HL-60/S4 treated with phorbol 12-myristate 13-acetate at 8.2 ng/mL for 4 days and 3 days (cell line): Measurements from ENCODE around the gene SDC4.

Source experiments
- in situ Hi-C: fragments of 300-500 bp; cut with MboI; formaldehyde crosslinking; loops from 2 replicates; pipeline ENCODE4 v1.15.0; 2022; ENCODE audit warnings: low sequenced_read_pairs

SDC4 gene

DNA sequence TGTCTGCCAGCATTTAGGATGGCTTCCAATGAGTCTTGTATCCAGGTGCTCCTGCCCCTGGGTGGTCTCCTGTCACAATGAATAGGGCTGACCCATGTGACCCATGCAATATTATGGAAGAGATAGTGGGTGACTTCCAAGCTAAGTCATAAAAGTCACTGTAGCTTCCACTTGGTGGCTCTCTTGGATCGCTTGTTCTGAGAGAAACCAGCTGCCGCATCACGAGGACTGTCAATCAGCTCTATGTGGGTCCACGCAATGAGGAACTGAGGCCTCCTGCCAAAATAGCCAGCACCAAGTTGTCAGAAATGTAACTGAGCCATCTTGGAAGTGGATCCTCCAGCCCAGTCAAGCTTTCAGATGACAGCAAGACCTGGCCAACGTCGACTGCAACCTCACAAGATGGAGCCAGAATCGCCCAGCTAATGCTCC is 25.3 kb downstream of the SDC4 start:
- in situ Hi-C loops: loop anchor here (10.0 to 25.0 kb wide), 2 partner anchors 112 to 439 kb away; no protein-coding TSS in a partner anchor

DNA sequence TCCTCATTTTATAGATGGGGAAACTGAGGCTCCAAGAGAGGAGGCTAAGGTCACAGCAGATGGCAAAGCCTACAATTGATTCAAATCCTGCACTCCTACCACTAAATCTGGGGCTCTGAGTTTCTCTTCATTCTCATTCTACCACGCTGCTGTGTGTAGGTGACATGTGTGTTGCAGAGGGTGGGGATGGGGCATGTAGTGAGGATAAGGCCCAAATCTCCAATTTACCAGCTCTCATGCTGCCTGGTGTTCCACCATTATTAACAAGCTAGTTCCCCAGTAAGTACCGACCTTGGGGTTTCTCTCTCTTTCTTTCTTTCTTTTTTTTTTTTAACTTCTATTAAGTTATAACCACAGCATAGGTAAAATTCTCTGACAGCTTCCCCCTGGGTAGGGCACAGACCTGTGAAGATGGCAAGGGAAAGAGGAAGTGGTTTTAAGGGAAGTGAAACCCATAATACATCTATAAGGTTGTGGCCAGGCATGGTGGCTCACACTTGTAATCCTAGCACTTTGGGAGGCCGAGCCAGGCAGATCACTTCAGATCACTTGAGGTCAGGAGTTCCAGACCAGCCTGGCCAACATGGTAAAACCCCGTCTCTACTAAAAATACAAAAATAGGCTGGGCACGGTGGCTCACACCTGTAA is 27.2 kb downstream of the SDC4 start:
- in situ Hi-C loops: loop anchor here (10.0 to 25.0 kb wide), 2 partner anchors 114 to 441 kb away; no protein-coding TSS in a partner anchor

DNA sequence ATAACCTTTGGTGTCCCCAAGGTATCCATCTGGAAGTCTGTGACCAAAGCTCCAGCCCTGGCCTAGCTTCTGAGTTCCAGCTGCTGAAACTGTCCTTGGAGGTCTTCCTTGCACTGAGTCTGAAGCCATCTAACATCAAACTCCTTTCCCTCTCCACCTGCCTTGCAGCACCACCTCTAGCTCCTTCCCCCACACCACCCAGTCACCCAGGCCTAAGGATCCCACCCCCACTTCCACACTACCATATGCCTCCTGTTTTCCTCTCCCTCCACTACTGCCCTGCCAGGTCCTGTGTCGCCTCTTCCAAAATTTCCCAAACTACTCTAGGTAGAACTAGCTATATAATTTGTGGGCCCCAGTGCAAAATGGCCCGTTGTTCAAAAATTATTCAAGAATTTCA is 29.3 kb downstream of the SDC4 start:
- in situ Hi-C loops: loop anchor here (25.0 kb wide), 1 partner anchor 443 kb away; no protein-coding TSS in a partner anchor

DNA sequence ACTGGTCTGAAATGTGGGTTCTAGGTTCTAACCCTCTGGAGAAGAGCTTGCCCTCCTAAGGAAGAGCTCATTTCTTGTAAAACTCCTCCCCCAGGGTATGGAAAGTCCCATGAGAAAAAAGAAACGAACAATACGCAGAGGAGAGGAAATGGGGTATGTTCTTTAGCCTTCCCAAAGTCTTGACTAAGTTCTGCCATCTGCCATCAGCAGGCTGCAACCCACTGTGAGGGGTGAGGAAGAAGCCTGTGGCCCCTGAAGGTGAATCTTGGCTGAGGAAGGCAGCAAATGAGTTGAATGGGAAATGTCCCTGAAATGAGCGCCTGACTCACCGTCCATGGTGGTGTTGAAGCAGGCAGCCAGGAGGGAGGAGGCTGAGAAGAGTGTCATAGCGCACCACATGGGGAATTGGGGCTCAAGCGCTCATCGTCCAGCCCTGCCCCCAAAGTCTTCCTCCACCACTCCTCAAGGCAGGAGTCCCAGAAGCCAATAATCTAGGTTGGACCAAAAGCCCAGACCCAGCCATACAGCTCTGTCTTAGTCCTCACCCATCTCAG is 29.8 kb downstream of the SDC4 start:
- in situ Hi-C loops: loop anchor here (25.0 kb wide), 1 partner anchor 444 kb away; no protein-coding TSS in a partner anchor

GRCh38 chr20:45317826-45318225 is 30.4 kb downstream of the SDC4 start:
- in situ Hi-C loops: loop anchor here (25.0 kb wide), 1 partner anchor 444 kb away; no protein-coding TSS in a partner anchor

DNA sequence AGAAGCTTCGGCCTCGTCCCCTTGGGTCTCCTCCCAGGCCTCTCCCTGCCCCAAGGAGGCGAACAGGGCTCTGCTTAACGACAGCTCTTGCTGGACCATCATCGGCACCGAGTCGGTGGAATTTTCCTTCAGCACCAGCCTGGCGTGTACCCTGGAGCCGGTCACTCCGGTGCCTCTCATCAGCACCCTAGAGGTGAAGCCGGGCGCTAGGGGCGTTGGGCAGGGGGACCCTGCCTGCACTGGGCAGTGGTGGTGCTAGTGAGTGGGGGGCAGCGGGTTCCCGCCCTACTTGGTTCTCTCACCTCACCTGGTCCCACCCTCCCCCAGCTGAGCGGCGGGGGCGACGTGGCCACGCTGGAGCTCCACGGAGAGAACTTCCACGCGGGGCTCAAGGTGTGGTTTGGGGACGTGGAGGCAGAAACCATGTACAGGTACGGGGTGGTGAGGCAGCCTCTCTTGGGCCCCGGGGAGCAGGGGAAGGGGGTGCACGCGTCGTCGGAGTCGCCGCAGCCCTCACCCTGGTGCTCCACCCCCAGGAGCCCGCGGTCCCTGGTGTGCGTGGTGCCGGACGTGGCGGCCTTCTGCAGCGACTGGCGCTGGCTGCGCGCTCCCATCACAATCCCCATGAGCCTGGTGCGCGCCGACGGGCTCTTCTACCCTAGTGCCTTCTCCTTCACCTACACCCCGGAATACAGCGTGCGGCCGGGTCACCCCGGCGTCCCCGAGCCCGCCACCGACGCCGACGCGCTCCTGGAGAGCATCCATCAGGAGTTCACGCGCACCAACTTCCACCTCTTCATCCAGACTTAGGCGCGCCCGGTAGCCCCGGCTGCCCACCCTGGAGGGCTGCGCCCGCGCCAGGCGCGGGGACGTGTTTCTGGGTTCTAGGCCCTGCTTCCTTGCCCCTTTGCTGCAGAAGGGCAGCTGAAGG is 31.8 kb downstream of the SDC4 start:
- in situ Hi-C loops: loop anchor here (25.0 kb wide), 1 partner anchor 446 kb away; no protein-coding TSS in a partner anchor

DNA sequence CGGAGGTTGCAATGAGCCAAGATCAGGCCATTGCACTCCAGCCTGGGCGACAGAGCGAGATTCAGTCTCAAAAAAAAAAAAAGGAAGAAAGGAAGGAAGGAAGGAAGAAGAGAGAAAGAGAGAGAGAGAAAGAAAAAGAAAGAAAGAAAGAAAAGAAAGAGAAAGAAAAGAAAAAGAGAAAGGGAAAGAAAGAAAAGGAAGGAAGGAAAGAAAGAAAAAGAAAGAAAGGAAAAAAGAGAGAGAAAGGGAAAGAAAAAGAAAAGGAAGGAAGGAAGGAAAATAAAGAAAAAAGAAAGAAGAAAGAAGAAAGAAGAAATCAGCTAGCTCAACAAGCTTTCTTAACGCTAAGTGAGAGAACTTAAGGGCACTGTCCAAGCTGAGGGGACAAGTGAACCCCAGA is 32.6 kb downstream of the SDC4 start:
- in situ Hi-C loops: loop anchor here (25.0 kb wide), 1 partner anchor 447 kb away; no protein-coding TSS in a partner anchor

DNA sequence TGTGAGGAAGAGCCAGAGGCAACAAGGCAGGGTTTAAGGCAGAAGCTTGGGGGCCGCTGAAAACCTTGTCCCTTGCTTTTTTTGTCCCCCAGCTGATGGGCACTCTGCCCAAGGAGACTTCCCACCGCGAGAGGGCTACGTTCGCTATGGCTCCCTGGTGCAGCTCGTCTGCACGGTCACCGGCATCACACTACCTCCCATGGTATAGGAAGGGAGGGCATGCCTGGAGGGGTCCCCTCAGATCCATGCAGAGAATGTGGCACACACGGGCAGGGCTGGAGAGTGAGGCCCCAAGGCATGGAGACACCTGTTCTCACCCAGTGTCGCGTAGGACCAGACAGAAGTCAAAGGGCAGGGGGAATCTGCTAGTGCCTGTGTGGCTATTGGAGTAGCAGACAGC is 34.3 kb downstream of the SDC4 start:
- in situ Hi-C loops: loop anchor here (25.0 kb wide), 1 partner anchor 448 kb away; no protein-coding TSS in a partner anchor

- in situ Hi-C loops: loop anchor here (25.0 kb wide), 1 partner anchor 449 kb away; no protein-coding TSS in a partner anchor
These were observed 35.0 kb downstream of the SDC4 start for GRCh38 chr20:45313065-45313695.

DNA sequence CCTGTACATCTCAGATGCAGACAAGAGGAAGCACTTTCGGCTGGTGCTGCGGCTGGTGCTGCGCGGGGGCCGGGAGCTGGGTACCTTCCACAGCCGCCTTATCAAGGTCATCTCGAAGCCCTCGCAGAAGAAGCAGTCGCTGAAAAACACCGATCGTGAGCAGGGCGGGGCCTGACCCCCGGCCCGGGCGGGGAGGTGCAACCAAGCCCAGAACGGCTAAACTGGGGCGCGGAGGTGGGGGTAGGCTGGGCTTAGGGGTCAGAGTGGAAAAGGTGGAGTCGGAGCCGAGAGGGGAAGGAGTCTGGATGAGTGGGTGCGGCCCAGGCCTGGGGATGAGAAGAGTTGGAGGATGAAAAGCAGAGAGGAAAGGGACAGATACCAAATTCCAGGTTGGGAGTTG is 36.0 kb downstream of the SDC4 start:
- in situ Hi-C loops: loop anchor here (25.0 kb wide), 1 partner anchor 450 kb away; no protein-coding TSS in a partner anchor

DNA sequence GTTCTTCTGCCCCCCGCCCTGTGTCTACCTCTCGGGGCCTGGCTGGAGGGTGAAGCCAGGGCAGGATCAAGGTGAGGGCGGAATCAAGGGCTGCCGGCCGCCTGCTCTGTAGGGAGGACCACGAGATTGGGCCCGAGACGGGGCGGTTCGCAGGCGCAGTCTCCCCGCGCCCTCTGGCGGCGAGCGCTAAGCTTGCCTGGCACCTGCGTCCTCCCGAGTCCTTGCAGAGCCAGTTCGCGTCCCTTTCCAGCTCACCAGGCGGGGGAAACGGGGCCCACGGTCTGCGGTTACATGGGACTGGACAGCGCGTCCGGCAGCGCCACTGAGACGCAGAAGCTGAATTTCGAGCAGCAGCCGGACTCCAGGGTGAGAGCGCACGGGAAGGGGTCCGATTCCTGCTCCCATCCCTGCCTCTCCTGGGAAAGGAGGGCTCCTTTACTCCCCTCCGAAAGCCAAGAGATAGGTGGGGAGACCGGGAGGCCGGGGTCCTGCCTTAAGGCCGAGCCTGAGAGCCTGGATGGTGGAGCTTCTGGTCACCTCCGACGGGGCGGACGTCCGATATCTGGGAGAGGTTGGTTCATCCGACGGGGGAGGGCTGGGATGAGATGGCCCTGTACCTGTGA is 36.5 kb downstream of the SDC4 start:
- in situ Hi-C loops: loop anchor here (25.0 kb wide), 1 partner anchor 451 kb away; no protein-coding TSS in a partner anchor

GRCh38 chr20:45309075-45309474 is 39.1 kb downstream of the SDC4 start:
- in situ Hi-C loops: loop anchor here (25.0 kb wide), 1 partner anchor 453 kb away; no protein-coding TSS in a partner anchor

GRCh38 chr20:45308117-45308778 is 40.0 kb downstream of the SDC4 start, which contains the start of gene MATN4:
MATN4 (minus strand) TSS chr20:45308299; CDS start chr20:45305582, 2,717 bp downstream.
- in situ Hi-C loops: loop anchor here (25.0 kb wide), 1 partner anchor 454 kb away; no protein-coding TSS in a partner anchor

- in situ Hi-C loops: loop anchor here (25.0 kb wide), 1 partner anchor 455 kb away; no protein-coding TSS in a partner anchor
These were observed 41.1 kb downstream of the SDC4 start for GRCh38 chr20:45307076-45307640.

DNA sequence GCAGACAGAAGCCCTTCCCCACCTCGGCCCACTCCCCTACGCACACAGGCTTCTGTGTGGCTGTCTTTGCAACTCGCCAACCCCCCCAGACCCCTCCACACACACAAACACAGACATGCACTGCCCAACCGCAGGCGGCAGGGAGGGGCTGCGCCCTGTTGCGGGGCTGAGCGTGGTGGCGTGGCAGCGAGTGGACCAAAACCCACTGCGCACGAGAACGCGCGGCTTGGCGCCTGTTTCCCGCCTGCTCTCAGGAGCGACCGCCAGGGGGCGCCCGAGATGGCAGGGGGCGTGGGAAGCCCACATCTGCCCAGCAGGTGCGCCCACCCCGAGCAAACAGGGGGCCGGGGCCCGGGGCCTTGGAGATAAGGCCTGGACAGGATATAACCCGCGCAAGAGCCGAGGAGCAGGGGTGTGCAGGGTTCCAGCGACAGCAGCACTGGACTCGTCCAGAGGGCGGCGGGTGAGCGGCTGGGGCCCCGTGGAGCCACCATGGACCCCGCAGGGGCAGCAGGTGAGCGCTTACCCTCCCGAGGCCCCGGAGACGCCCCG is 41.7 kb downstream of the SDC4 start, which contains the start of gene RBPJL:
Gene RBPJL, plus strand, starts transcription at position 410 of the 552 bp plus-strand sequence. Its CDS starts 83 bp downstream, at position 493.
- in situ Hi-C loops: loop anchor here (25.0 kb wide), 1 partner anchor 456 kb away; no protein-coding TSS in a partner anchor

- in situ Hi-C loops: loop anchor here (25.0 kb wide), 1 partner anchor 457 kb away; no protein-coding TSS in a partner anchor
These were observed 43.0 kb downstream of the SDC4 start for GRCh38 chr20:45305262-45305661.

DNA sequence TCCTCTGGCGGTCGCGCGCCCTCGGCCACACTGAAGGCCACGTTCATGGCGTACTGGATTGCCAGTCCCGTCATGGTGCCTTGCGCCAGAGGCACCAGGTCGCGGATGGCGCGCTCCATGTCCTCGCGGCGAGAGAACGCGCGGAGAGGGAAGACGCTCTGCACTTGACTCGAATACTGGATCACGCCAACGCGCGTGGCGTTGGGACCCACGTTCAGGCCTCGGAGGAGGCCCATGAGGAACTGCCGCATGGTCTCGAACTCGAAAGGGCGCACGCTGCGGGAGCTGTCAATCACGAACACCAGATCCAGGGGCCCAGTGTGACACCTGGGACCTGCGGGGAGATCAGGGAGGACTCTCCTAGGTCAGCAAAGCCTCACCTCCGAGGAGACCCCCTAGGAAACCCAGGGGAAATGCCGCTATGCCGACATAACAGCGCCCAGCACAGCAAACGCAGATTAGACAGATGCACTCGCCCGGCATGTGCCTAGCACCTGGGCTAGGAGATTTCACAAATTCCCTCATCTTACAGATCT is 43.7 kb downstream of the SDC4 start:
- in situ Hi-C loops: loop anchor here (25.0 kb wide), 1 partner anchor 458 kb away; no protein-coding TSS in a partner anchor
